Ishikawa (cell line): ENCODE results near the gene TET3.

Source experiments
- CEBPB ChIP-seq: IDR thresholded peaks from 2 replicates; pipeline ENCODE4 v1.6.1; 2012
- CREB1 ChIP-seq: IDR thresholded peaks from 2 replicates; pipeline ENCODE4 v1.6.1; 2012; ENCODE audit warnings: low read depth
- EGR1 ChIP-seq: IDR thresholded peaks from 2 replicates; pipeline ENCODE4 v1.6.1; 2012
- EP300 ChIP-seq: IDR thresholded peaks from 2 replicates; pipeline ENCODE4 v1.6.1; 2012; ENCODE audit warnings: borderline replicate concordance
- RAD21 ChIP-seq: IDR thresholded peaks from 2 replicates; pipeline ENCODE4 v1.6.1; 2012; ENCODE audit warnings: low read depth
- TAF1 ChIP-seq: IDR thresholded peaks from 2 replicates; pipeline ENCODE4 v1.6.1; 2012; ENCODE audit warnings: low read depth, mild to moderate bottlenecking
- ZBTB7A ChIP-seq: IDR thresholded peaks from 2 replicates; pipeline ENCODE4 v1.6.1; 2012; ENCODE audit warnings: low read depth
- TF ChIP-seq, protein P1 (sequence below): IDR thresholded peaks from 2 replicates; pipeline ENCODE4 v1.6.1; 2012; ENCODE audit warnings: low read depth, mild to moderate bottlenecking

DNA sequence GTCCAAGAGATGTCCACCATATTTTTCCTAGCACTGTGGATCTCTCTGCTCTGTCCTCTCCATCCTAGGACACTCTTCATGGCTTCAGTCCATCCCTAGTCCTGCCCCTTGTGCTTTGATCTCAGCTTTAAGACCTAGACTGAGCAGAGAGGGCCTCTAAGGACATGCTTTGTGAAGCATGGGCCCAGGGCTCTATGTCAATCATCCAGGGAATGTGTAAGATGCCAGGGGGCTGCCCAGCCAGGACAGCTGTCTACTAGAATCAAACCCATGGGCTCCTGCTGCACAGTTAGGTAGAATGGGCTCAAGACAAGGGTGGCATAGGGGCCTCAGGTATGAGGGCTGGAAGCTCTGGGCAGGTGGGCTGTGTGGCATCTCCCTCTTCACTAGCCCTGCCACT is 24.9 kb downstream of the TET3 start:
- no peak for TF ChIP-seq RAD21
- no peak for TF ChIP-seq CREB1
- TF ChIP-seq TAF1: no peak
- TF ChIP-seq, protein P1, sequence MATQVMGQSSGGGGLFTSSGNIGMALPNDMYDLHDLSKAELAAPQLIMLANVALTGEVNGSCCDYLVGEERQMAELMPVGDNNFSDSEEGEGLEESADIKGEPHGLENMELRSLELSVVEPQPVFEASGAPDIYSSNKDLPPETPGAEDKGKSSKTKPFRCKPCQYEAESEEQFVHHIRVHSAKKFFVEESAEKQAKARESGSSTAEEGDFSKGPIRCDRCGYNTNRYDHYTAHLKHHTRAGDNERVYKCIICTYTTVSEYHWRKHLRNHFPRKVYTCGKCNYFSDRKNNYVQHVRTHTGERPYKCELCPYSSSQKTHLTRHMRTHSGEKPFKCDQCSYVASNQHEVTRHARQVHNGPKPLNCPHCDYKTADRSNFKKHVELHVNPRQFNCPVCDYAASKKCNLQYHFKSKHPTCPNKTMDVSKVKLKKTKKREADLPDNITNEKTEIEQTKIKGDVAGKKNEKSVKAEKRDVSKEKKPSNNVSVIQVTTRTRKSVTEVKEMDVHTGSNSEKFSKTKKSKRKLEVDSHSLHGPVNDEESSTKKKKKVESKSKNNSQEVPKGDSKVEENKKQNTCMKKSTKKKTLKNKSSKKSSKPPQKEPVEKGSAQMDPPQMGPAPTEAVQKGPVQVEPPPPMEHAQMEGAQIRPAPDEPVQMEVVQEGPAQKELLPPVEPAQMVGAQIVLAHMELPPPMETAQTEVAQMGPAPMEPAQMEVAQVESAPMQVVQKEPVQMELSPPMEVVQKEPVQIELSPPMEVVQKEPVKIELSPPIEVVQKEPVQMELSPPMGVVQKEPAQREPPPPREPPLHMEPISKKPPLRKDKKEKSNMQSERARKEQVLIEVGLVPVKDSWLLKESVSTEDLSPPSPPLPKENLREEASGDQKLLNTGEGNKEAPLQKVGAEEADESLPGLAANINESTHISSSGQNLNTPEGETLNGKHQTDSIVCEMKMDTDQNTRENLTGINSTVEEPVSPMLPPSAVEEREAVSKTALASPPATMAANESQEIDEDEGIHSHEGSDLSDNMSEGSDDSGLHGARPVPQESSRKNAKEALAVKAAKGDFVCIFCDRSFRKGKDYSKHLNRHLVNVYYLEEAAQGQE: no peak
- TF ChIP-seq ZBTB7A: no peak
- no peak for TF ChIP-seq EGR1
- TF ChIP-seq CEBPB: no peak
- no peak for TF ChIP-seq EP300
